NCI-H2029 (cell line): ENCODE data around the gene ANK3.
"Not testable (repeated sequence)": the region's sequence is repeated elsewhere in the genome, so short reads cannot be mapped to it uniquely, and the experiment has no call there.

Experiments used
- DNase-seq: peaks from one replicate; lab custom pipeline; 2025; lab: John Stamatoyannopoulos, UW

ANK3 gene

GRCh38 chr10:60093317-60093716, 296.4 kb downstream of the ANK3 start:
- no peak for DNase-seq

GRCh38 chr10:60086862-60087261, 302.8 kb downstream of the ANK3 start:
- no peak for DNase-seq

DNA sequence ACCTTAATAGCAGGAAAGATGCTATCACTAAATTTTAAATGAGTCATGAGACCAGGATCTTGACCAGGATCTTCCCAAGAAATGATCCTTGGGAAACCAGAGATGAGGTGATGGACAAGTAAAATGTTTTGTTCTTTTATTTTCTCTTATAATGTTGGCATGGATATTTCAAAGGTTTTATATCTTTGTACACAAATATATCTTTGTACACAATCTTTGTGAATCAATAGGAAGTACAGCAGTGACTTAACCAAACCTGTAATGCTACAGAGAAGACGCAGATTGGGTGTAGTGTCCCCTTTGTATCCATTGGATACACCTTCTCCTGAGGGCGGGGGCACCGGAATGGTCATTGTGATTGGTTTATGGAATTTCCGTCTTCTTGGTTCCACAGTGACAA, 303.3 kb downstream of the ANK3 start:
- DNase-seq, result no peak

DNA sequence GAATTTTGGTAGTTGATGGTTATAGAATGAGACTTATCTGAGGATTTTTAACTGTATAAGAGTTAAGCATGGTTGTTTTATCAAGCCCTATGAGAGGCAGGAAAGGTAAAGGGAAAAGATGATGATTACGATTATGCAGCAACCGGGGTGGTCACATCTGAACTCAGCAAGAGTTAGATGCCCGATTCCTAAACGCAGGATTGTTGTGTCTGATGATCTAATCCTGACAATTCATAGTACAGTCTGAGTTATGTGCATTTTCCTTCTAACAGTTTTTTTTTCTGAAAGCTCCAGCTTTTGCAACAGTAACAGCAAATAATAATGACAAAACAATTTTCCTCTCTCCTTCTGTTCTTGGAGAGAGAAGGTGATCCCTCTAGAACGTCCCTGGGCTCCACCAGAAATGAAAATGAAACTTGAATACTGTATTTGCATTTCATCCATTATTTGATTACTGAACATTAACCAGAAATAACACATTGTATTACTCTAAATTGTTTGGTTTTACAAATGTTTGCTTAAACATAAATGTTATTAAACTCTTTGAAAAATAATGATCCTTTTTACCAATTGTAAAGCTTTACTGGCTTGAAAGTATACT, 306.8 kb downstream of the ANK3 start:
- DNase-seq, result no peak

GRCh38 chr10:60082341-60082740, 307.3 kb downstream of the ANK3 start:
- DNase-seq, result no peak

DNA sequence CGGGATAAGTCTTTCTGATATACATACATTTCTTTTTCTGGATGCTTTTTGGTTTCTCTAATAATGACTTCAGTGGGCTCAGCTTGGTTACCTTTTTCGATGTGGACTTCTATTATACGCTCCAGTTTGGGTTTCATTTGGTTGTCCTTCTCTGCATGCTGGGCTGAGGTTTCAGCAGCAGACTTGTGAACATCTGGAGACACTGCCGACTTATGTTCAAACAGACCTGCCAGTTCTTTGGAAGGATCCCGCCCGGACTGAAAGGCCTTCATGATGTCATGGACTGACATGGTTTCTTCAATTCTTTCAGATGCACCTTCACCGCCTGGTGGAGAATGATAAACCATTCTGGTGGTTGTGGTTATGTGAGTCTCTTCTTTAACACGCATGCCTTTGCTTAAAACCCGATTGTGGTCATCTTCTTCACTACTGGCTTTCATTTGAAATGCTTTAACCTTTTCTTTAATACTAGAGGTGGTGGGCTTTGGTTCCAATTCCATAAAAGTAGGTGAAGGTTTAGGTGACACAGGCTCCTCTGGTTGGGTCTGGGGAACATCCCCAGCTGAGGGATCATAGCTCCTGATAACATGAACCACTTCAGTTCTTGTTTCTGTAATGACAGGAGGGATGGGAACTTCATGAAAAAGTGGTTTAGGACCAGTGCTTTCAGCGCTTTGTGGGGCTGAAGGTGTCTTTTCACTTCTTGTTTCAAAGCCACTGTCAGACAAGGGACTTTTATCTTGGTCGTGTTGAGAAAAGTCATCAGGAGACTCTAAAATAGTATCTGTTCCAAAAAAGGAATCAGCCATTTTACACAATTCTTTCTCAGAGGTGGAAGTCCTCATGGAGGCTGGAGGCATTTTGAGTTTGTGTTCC, 315.7 kb downstream of the ANK3 start:
- no peak for DNase-seq

DNA sequence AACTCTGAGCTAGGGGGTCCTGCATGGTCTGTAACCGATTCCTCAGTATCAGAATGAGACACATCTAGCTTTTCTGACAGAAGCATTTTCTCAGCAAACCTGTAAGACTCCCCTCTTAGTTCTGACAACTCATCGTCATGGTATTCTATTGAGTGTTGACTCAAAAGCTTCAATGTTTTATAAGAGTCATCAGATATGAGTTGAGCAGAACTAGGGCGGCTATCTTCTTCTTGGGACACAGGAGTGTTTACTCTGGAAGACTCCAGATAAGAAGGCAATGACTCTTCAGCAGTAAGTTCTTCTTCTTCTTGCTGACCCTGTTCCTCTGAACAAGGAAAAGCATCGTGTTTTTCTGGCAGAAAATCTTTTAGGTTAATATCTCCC, 316.3 kb downstream of the ANK3 start:
- DNase-seq, result no peak

DNA sequence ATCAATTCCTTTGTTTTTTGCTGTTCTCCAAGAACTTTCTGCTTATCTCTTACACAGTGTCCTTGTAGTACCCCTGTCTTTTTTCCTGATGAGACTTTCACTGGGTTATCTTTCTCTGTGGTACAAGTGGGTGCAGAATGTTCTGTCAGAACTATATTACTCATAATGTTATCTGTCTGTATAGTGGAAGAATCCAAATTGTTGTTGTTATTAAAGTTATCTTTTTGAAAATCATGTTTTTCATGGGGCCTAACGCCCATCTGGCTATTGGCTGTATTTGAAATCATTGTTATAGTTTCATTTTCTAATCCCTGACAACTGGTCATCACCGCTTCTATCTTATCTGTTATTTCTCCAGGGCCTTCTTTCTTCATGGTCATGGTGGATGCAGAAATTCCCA, 320.4 kb downstream of the ANK3 start:
- DNase-seq, result no peak

DNA sequence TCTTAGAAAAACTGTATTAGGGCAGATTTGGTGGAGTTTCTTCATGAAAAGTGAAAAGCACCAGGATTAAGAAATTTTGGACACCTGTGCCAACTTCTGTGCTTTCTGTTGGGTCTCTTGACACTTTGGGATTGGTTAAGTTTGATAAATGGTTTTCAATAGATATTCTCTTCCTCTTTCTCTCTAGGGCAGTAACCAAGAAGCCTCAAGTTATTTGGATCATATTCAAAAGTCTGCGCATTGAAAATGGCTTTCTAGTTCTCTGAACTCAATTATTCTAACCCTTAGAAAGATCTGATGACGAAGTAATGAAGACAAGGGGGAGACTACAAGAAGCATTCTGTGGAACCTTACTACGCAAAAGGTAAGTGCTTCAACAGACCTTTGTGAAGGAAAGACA, 339.3 kb downstream of the ANK3 start:
- no peak for DNase-seq

GRCh38 chr10:60048091-60048501, 341.6 kb downstream of the ANK3 start:
- DNase-seq, result no peak

- DNase-seq, result no peak
These were observed 344.1 kb downstream of the ANK3 start for GRCh38 chr10:60045571-60045970.

DNA sequence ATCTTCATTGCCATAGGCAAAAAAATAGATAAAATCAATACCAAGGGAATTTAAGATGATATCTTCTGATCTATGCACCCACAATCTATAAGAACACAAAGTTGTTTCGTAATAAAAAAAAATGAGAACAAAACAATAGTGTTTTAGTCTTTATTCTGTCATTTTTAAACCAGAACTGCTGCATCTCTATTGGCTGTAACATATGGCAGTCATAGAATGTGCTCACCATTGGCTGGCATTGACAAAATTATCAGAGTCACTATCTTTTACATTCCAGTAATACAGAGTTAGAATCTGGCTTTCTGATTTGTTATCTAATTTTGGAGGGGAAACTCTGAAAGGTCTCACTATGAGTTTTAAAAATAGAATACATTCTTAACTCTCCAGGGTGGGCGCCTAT, 344.7 kb downstream of the ANK3 start:
- DNase-seq, result no peak

DNA sequence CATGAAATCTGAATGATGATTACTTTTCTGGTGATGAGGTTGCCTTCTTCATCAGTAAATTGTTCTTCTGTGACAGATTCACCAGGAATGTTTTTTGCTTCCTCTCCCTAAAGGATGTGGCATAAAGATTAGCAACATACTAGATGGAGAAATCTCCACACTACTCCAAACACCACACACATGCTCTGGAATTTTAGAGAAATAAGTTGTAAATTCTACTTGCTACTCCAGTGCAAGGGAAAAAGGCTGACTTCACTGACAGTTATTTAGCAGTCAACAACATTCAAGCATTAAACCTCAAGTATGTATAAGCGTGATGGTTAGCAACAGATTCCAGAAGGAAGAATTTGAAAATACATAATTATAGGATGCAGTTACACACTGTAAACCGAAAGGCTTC, 345.4 kb downstream of the ANK3 start:
- no peak for DNase-seq

DNA sequence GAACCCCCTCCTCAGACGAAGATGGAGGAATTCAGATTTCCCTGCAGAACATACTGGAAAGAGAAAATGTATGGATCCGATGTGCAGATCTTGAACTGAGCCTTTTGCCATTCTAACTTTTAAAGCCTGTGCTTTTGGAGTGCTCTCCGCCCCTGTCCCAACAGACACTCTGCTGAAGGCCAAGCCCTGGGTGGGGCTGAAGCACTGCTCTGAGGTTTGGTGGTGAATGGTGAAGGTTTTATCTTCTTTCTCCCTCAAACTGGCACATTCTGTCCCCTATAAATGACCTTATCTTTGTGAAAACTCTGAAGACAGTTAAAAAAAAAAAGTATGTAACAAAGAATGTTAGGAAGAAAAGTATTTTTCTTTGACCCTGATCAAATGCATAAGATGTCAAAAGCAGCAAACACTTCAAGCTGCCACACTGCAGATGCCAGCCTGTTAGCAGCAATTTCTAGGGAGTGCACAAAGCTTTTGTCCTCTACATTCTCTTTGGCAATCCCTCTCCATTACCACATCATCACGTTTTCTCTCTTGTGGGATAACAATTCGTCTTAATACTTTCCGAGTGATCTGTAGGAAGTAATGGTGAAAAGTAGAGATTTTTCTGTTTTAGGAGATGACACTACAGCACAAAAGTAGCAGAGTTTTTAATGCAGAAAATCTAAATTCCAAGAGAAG, 346.0 kb downstream of the ANK3 start:
- DNase-seq, result no peak

DNA sequence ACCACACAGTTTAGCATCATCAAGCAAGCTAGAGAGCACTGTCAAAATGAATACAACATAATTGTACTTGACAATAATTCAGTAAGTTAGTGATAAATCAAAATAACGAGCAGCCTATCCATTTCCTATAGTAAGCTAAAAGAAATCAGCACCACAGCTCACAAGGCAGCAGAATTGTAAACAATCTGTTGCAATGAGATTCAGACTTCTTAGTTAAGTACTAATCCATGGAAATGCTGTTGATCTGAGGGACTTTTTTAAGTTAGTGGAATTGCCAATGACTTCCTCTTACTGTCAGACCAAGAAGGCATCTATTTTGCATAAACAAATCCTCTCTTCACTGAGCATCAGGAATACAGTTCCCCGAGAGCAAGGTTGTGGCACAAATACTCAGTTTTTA, 346.8 kb downstream of the ANK3 start:
- DNase-seq, result no peak

DNA sequence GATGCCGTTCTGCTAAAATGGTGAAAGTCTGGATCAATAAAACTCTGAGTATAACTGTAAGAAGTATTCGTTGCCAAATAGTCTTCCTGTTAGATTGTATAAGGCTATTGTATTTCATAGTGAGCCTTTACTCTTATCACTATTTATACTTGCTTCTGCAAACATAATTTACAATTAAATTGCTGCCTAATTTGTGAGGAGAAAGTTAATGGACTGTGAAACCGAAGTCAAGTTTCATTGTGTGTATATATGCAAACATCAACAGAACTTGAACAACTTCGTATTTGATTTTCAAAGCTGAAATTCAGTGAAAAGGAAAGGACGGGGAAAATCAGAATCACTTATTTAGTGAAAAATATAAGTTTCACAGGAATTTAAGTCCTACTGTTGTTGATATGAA, 347.4 kb downstream of the ANK3 start:
- no peak for DNase-seq

- no peak for DNase-seq
These were observed 348.1 kb downstream of the ANK3 start for GRCh38 chr10:60041489-60042133.

- no peak for DNase-seq
These were observed 349.5 kb downstream of the ANK3 start for GRCh38 chr10:60040014-60040662.

GRCh38 chr10:60035984-60036383, 353.7 kb downstream of the ANK3 start:
- no peak for DNase-seq

GRCh38 chr10:60035375-60035774, 354.3 kb downstream of the ANK3 start:
- not testable (repeated sequence) for DNase-seq

DNA sequence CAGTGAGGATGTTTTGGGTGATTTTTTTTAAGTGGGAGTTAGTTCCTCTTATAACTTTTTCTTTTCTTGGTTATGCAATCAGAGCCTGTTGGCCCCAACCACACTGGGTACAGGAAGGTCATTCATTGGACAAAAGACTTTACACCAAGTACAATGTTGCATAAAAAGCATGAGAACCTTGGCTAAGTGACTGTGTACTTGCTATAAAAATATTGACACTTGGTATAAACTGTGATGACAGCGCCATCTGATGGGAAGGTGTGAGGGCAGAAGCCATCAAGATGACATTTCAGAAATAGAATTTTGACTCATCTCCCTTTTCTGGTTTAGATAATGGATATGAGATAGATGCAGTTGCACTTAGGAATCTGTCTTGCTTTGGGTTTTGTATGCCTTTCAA, 357.0 kb downstream of the ANK3 start:
- peak; percentile 41 for DNase-seq

DNA sequence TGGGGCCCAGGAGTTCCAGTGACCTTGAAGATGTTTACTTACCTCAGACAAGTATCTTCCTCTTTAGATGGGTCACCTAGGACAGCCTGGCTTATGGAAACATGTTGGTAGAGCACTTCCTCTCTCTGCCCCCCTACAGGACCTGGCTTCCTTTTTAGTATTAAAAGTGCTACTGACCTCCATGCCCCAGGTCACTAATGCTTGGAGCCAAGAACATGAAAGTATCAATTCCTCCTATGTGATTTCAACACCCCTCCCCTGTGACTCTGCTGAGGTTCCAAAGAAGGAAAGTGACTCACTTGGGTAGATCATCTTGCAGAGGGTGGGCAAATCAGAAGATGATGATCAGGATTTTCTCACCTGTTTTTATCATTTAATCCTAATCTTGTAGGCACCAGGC, 358.0 kb downstream of the ANK3 start:
- no peak for DNase-seq
